ENCODE data around the gene MPDZ.

GRCh38 chr9:13158986-13159385 is 120.5 kb downstream of the MPDZ start:
- TF ChIP-seq POLR2AphosphoS5 (IDR thresholded peaks at IDR 0.05; ENCODE audit: low read depth, low read length): no peak
- TF ChIP-seq POLR2A (IDR thresholded peaks at IDR 0.05; ENCODE audit: low read depth, low read length): no peak
- no peak for TF ChIP-seq TAF1 (IDR thresholded peaks at IDR 0.05; ENCODE audit: low read depth, low read length)
- no peak for TF ChIP-seq SPI1 (IDR thresholded peaks at IDR 0.05; ENCODE audit: low read depth, low read length)
- no peak for TF ChIP-seq PAX5 (IDR thresholded peaks at IDR 0.05; ENCODE audit: insufficient read depth, low read length, severe bottlenecking)
- no peak for TF ChIP-seq POU2F2 (IDR thresholded peaks at IDR 0.05; ENCODE audit: low read depth, low read length)
